HUES6 (cell line): ENCODE measurements around the gene NCEH1.

Experiments
- H3K27ac ChIP-seq: 2 replicates; pipeline ENCODE4 v1.7.0; 2013; ENCODE audit warnings: low read depth, mild to moderate bottlenecking, low read length, inconsistent platforms
- H3K27me3 ChIP-seq: 2 replicates; pipeline ENCODE4 v1.6.1; 2013; ENCODE audit warnings: low read length; ENCODE audit not compliant: control insufficient read depth, insufficient read depth
- H3K36me3 ChIP-seq: 2 replicates; pipeline ENCODE4 v1.6.1; 2013; ENCODE audit warnings: low read length; ENCODE audit not compliant: control insufficient read depth, insufficient read depth
- H3K4me1 ChIP-seq: 2 replicates; pipeline ENCODE4 v1.6.1; 2013; ENCODE audit warnings: low read length; ENCODE audit not compliant: control insufficient read depth, insufficient read depth
- H3K4me3 ChIP-seq: 2 replicates; pipeline ENCODE4 v1.5.1; 2013; ENCODE audit warnings: low read depth, low read length
- H3K9ac ChIP-seq: one replicate; pipeline ENCODE4 v1.6.1; 2013; ENCODE audit warnings: mild to moderate bottlenecking, low read length
- H3K9me3 ChIP-seq: 2 replicates; pipeline ENCODE4 v1.6.1; 2013; ENCODE audit warnings: low read depth, low read length; ENCODE audit not compliant: control insufficient read depth, insufficient read depth

Gene NCEH1

GRCh38 chr3:172622916-172623700, 87.8 kb downstream of the NCEH1 start:
- Histone ChIP-seq H3K36me3 (no peaks in the 10 kb centered on the region), H3K4me3 (no peak overlapping the region), H3K9me3 (0 out of 2 replicates have a peak, but pooled peaks cover 3% of the 10 kb centered on the region), H3K27ac (no peak overlapping the region), H3K4me1 (peaks cover 6% of the 10 kb centered on the region), H3K27me3 (no peaks in the 10 kb centered on the region), H3K9ac (no peak overlapping the region)

- no peaks in the 10 kb centered on the region for H3K27me3 ChIP-seq
- no peak overlapping the region for H3K9ac ChIP-seq
- H3K27ac ChIP-seq: no peak overlapping the region
- no peak overlapping the region for H3K4me3 ChIP-seq
- H3K9me3 ChIP-seq: 0 out of 2 replicates have a peak, but pooled peaks cover 3% of the 10 kb centered on the region
- peaks cover 6% of the 10 kb centered on the region for H3K4me1 ChIP-seq
- no peaks in the 10 kb centered on the region for H3K36me3 ChIP-seq
Measured at GRCh38 chr3:172622156-172622555, 88.7 kb downstream of the NCEH1 start.

- H3K4me1 ChIP-seq: peaks cover 6% of the 10 kb centered on the region
- H3K4me3 ChIP-seq: no peak overlapping the region
- no peaks in the 10 kb centered on the region for H3K27me3 ChIP-seq
- H3K9ac ChIP-seq: no peak overlapping the region
- 0 out of 2 replicates have a peak, but pooled peaks cover 3% of the 10 kb centered on the region for H3K9me3 ChIP-seq
- H3K36me3 ChIP-seq: no peaks in the 10 kb centered on the region
- H3K27ac ChIP-seq: no peak overlapping the region
Measured at GRCh38 chr3:172617976-172618375, 92.9 kb downstream of the NCEH1 start.

GRCh38 chr3:172617013-172617706, 93.7 kb downstream of the NCEH1 start:
- H3K27ac ChIP-seq: no peak overlapping the region
- H3K9ac ChIP-seq: no peak overlapping the region
- no peaks in the 10 kb centered on the region for H3K36me3 ChIP-seq
- H3K4me1 ChIP-seq: peaks cover 4% of the 10 kb centered on the region
- no peaks in the 10 kb centered on the region for H3K27me3 ChIP-seq
- 0 out of 2 replicates have a peak, but pooled peaks cover 3% of the 10 kb centered on the region for H3K9me3 ChIP-seq
- no peak overlapping the region for H3K4me3 ChIP-seq

GRCh38 chr3:172616031-172616461, 94.8 kb downstream of the NCEH1 start:
- no peak overlapping the region for H3K27ac ChIP-seq
- H3K36me3 ChIP-seq: no peaks in the 10 kb centered on the region
- H3K27me3 ChIP-seq: no peaks in the 10 kb centered on the region
- no peaks in the 10 kb centered on the region for H3K4me1 ChIP-seq
- H3K9ac ChIP-seq: no peak overlapping the region
- H3K9me3 ChIP-seq: 0 out of 2 replicates have a peak, but pooled peaks cover 3% of the 10 kb centered on the region
- no peak overlapping the region for H3K4me3 ChIP-seq

- Histone ChIP-seq H3K4me1 (no peaks in the 10 kb centered on the region), H3K27me3 (no peaks in the 10 kb centered on the region), H3K4me3 (no peak overlapping the region), H3K36me3 (no peaks in the 10 kb centered on the region), H3K9ac (no peak overlapping the region), H3K27ac (no peak overlapping the region), H3K9me3 (peaks cover 6% of the 10 kb centered on the region)
Measured at GRCh38 chr3:172615296-172615695, 95.6 kb downstream of the NCEH1 start.

- H3K9me3 ChIP-seq: peaks cover 9% of the 10 kb centered on the region
- H3K4me3 ChIP-seq: no peak overlapping the region
- no peak overlapping the region for H3K9ac ChIP-seq
- H3K36me3 ChIP-seq: no peaks in the 10 kb centered on the region
- H3K4me1 ChIP-seq: no peaks in the 10 kb centered on the region
- H3K27me3 ChIP-seq: no peaks in the 10 kb centered on the region
- no peak overlapping the region for H3K27ac ChIP-seq
Measured at GRCh38 chr3:172614340-172615274, 96.3 kb downstream of the NCEH1 start.

- Histone ChIP-seq H3K27ac (no peak overlapping the region), H3K4me3 (no peak overlapping the region), H3K9me3 (peaks cover 7% of the 10 kb centered on the region), H3K27me3 (no peaks in the 10 kb centered on the region), H3K4me1 (no peaks in the 10 kb centered on the region), H3K9ac (no peak overlapping the region), H3K36me3 (no peaks in the 10 kb centered on the region)
Measured at GRCh38 chr3:172613845-172614244, 97.0 kb downstream of the NCEH1 start.

- H3K4me3 ChIP-seq: no peak overlapping the region
- peaks cover 6% of the 10 kb centered on the region for H3K9me3 ChIP-seq
- H3K27ac ChIP-seq: no peak overlapping the region
- H3K9ac ChIP-seq: no peak overlapping the region
- no peaks in the 10 kb centered on the region for H3K36me3 ChIP-seq
- no peaks in the 10 kb centered on the region for H3K27me3 ChIP-seq
- peaks cover 2% of the 10 kb centered on the region for H3K4me1 ChIP-seq
Measured at GRCh38 chr3:172612871-172613678, 97.8 kb downstream of the NCEH1 start.

- Histone ChIP-seq H3K4me3 (no peak overlapping the region), H3K27ac (no peak overlapping the region), H3K27me3 (no peaks in the 10 kb centered on the region), H3K9me3 (peaks cover 6% of the 10 kb centered on the region), H3K9ac (no peak overlapping the region), H3K4me1 (peaks cover 11% of the 10 kb centered on the region), H3K36me3 (no peaks in the 10 kb centered on the region)
Measured at GRCh38 chr3:172609750-172610149, 101.1 kb downstream of the NCEH1 start.
